ENCODE results near the gene TAF4. TPM values are rescaled to one million over a fixed set of nuclear protein-coding genes. Genes with fewer than 3 reads are reported as not detected.

TAF4 gene
- total RNA-seq, 3 donors from 2014 or later, result 11.1 to 13.0 (median 12.7) TPM

GRCh38 chr20:61968036-61968810 is 97.5 kb downstream of the TAF4 start:
- intact Hi-C loops (cut with DNase I; ENCODE audit: low total_unique reads), result no loop called here
- Histone ChIP-seq H3K4me3 (no peak overlapping the region), H3K4me1 (no peaks in the 10 kb centered on the region), H3K36me3 (no peaks in the 10 kb centered on the region), H3K9me3 (no peaks in the 10 kb centered on the region), H3K27me3 (peaks cover 0 to 28% of the 10 kb centered on the region in 2 donors), H3K27ac (no peak overlapping the region)
- peak in 1 of 2 donors; percentile 28 for DNase-seq (ENCODE audit: low spot score in 2 of 2)
- TF ChIP-seq CTCF (IDR thresholded peaks at IDR 0.05) (no peak), POLR2AphosphoS5 (IDR thresholded peaks at IDR 0.05) (no peak), POLR2A (IDR thresholded peaks at IDR 0.05) (no peak)

DNA sequence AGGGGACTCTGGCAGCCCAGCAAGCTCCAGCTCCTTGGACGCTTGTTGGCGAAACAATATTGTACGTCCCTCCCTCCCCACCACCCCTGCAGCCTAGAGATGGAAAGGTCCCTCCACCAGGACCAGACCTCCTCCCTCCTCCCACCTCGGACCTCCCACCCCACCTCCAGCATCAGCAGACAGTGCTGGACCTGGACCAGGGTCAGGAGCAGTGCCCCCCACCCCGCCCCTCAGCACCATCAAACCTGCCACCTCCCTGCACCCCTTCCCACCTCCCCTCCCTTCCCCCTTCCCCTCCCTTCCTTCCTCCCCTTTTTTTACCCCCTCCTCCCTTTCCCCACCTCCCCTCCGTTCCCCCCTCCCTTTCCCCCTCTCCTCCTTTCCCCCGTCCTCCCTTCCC is 98.4 kb downstream of the TAF4 start:
- no peak for TF ChIP-seq CTCF (IDR thresholded peaks at IDR 0.05)
- no peak for TF ChIP-seq POLR2A (IDR thresholded peaks at IDR 0.05)
- TF ChIP-seq POLR2AphosphoS5 (IDR thresholded peaks at IDR 0.05), result no peak
- Histone ChIP-seq H3K27me3 (peaks cover 0 to 30% of the 10 kb centered on the region in 2 donors), H3K4me1 (no peaks in the 10 kb centered on the region), H3K36me3 (no peaks in the 10 kb centered on the region), H3K27ac (no peak overlapping the region), H3K9me3 (no peaks in the 10 kb centered on the region), H3K4me3 (no peak overlapping the region)
- no peak for DNase-seq (ENCODE audit: low spot score in 2 of 2)
- intact Hi-C loops (cut with DNase I; ENCODE audit: low total_unique reads), result no loop called here

GRCh38 chr20:61966492-61967244 is 99.0 kb downstream of the TAF4 start:
- DNase-seq (ENCODE audit: low spot score in 2 of 2), result no peak

GRCh38 chr20:61965606-61966491 is 99.8 kb downstream of the TAF4 start:
- DNase-seq (ENCODE audit: low spot score in 2 of 2), result peak in 1 of 2 donors; percentile 39

More at GRCh38 chr20:61966492-61967244, 99.0 kb downstream of the TAF4 start:
- Histone ChIP-seq H3K4me3 (no peak overlapping the region), H3K9me3 (no peaks in the 10 kb centered on the region), H3K36me3 (no peaks in the 10 kb centered on the region), H3K27ac (no peak overlapping the region), H3K27me3 (peaks cover 0 to 30% of the 10 kb centered on the region in 2 donors), H3K4me1 (no peaks in the 10 kb centered on the region)
- no peak for TF ChIP-seq CTCF (IDR thresholded peaks at IDR 0.05)
- no peak for TF ChIP-seq POLR2A (IDR thresholded peaks at IDR 0.05)
- TF ChIP-seq POLR2AphosphoS5 (IDR thresholded peaks at IDR 0.05), result no peak
- intact Hi-C loops (cut with DNase I; ENCODE audit: low total_unique reads), result no loop called here

More at GRCh38 chr20:61965606-61966491, 99.8 kb downstream of the TAF4 start:
- no peak for TF ChIP-seq CTCF (IDR thresholded peaks at IDR 0.05)
- no peak for TF ChIP-seq POLR2AphosphoS5 (IDR thresholded peaks at IDR 0.05)
- TF ChIP-seq POLR2A (IDR thresholded peaks at IDR 0.05), result no peak
- intact Hi-C loops (cut with DNase I; ENCODE audit: low total_unique reads), result no loop called here
- Histone ChIP-seq H3K4me3 (peak overlapping the region in 1 of 3 donors; percentile 32), H3K4me1 (no peaks in the 10 kb centered on the region), H3K27ac (no peak overlapping the region), H3K9me3 (no peaks in the 10 kb centered on the region), H3K27me3 (peaks cover 0 to 30% of the 10 kb centered on the region in 2 donors), H3K36me3 (no peaks in the 10 kb centered on the region)
